GM12878 (cell line): ENCODE results near the gene TDRD9. TPM values are rescaled to one million over a fixed set of nuclear protein-coding genes. Genes with fewer than 3 reads are reported as not detected.

Experiments
- ATAC-seq: fragments of 200-7000 bp; cut with Tn5 transposase; 3 replicates; pipeline ENCODE4 v1.9.1; 2020; ENCODE audit warnings: mild to moderate bottlenecking, moderate library complexity
- BruUV-seq: library from RNA; stranded (reverse); fragments of 400-500 nt; replicated peaks from 2 replicates; lab custom pipeline; 2021; lab: Mats Ljungman, UMichigan
- CTCF ChIA-PET: fragments of 300-600 bp; sonication (Branson Sonifier 250); formaldehyde crosslinking; extraction: SDS; loops from one replicate; lab custom pipeline; 2021; ENCODE audit warnings: inconsistent platforms; lab: Yijun Ruan, JAX
- POLR2A ChIA-PET: fragments of 350-600 bp; formaldehyde crosslinking; extraction: SDS; loops from one replicate; lab custom pipeline; 2021; ENCODE audit warnings: inconsistent platforms; lab: Charles Lee
- RAD21 ChIA-PET: fragments of 300-600 bp; sonication (Branson Sonifier 250); formaldehyde crosslinking; loops from one replicate; lab custom pipeline; 2023; ENCODE audit warnings: antibody characterized with exemption; ENCODE audit not compliant: unreplicated experiment; lab: Charles Lee
- SMC1A ChIA-PET: fragments of 300-600 bp; sonication (Branson Sonifier 250); formaldehyde crosslinking; loops from one replicate; lab custom pipeline; 2023; ENCODE audit not compliant: unreplicated experiment, uncharacterized antibody; lab: Charles Lee
- DNase-seq: peaks from one replicate; pipeline ENCODE4 v3.0.0-alpha.2; 2011; ENCODE audit warnings: low read depth, low spot score
- FAIRE-seq: peaks from 3 replicates; lab custom pipeline; 2011; peaks lifted over from hg19 to GRCh38; lab: Jason Lieb, UNC
- H2AFZ ChIP-seq: 2 replicates; pipeline ENCODE4 v1.6.0; 2011; ENCODE audit warnings: low read depth, low read length, control low read depth; ENCODE audit not compliant: control insufficient read depth
- H3K27ac ChIP-seq: 2 replicates; pipeline ENCODE4 v1.5.1; 2011; ENCODE audit warnings: control low read depth; ENCODE audit not compliant: control insufficient read depth, insufficient read depth
- H3K27me3 ChIP-seq, 2 experiments: replicated peaks in 1 of 2; 2 replicates each; pipeline versions ENCODE4 v1.6.0 to v1.6.1; 2011; ENCODE audit warnings: low read length in 1 of 2; ENCODE audit not compliant: control insufficient read depth in 2 of 2, insufficient read depth in 2 of 2
- H3K36me3 ChIP-seq, 2 experiments: 2 replicates each; pipeline ENCODE4 v1.5.1; 2011; ENCODE audit warnings: low read length in 1 of 2; ENCODE audit not compliant: control insufficient read depth in 2 of 2, insufficient read depth in 2 of 2
- H3K4me1 ChIP-seq: 2 replicates; pipeline ENCODE4 v1.6.1; 2011; ENCODE audit warnings: mild to moderate bottlenecking, low read length, moderate library complexity, mixed read lengths; ENCODE audit not compliant: control insufficient read depth, insufficient read depth
- H3K4me2 ChIP-seq: 2 replicates; pipeline ENCODE4 v1.6.0; 2011; ENCODE audit warnings: control low read depth; ENCODE audit not compliant: control insufficient read depth, insufficient read depth
- H3K4me3 ChIP-seq: fragments of 200-600 bp; sonication (generic); 2 replicates; pipeline ENCODE4 v1.5.1; 2016
- H3K79me2 ChIP-seq: 2 replicates; pipeline ENCODE4 v1.6.0; 2011; ENCODE audit warnings: low read length; ENCODE audit not compliant: control insufficient read depth, insufficient read depth
- H3K9ac ChIP-seq: 2 replicates; pipeline ENCODE4 v1.8.0; 2011; ENCODE audit warnings: low read length, control low read depth, mixed read lengths; ENCODE audit not compliant: control insufficient read depth, insufficient read depth
- H3K9me3 ChIP-seq: replicated peaks from 3 replicates; pipeline ENCODE4 v1.5.1; 2011; ENCODE audit warnings: mild to moderate bottlenecking, low read length; ENCODE audit not compliant: control insufficient read depth, insufficient read depth
- H4K20me1 ChIP-seq: 2 replicates; pipeline ENCODE4 v1.6.0; 2011; ENCODE audit not compliant: control insufficient read depth, insufficient read depth
- ATF7 ChIP-seq: fragments of 450-650 bp; IDR thresholded peaks from 2 replicates; pipeline ENCODE4 v1.6.1; 2016; ENCODE audit warnings: low read depth, mild to moderate bottlenecking
- BACH1 ChIP-seq: fragments of 450-650 bp; IDR thresholded peaks from 2 replicates; pipeline ENCODE4 v1.6.1; 2017; ENCODE audit warnings: mild to moderate bottlenecking, borderline replicate concordance
- CREB1 ChIP-seq: IDR thresholded peaks from 2 replicates; pipeline ENCODE4 v1.6.1; 2012; ENCODE audit warnings: low read depth, mild to moderate bottlenecking, inconsistent platforms
- MEF2B ChIP-seq: fragments of 450-650 bp; IDR thresholded peaks from 2 replicates; pipeline ENCODE4 v1.6.1; 2018; ENCODE audit warnings: mild to moderate bottlenecking, moderate library complexity; ENCODE audit not compliant: partially characterized antibody, poor library complexity, severe bottlenecking
- NR2C2 ChIP-seq: IDR thresholded peaks from 2 replicates; pipeline ENCODE4 v1.6.1; 2011; ENCODE audit warnings: borderline replicate concordance, low read depth; ENCODE audit not compliant: control insufficient read depth, insufficient read length
- SIN3A ChIP-seq: IDR thresholded peaks from 2 replicates; pipeline ENCODE4 v1.6.1; 2012; ENCODE audit warnings: low read depth, low read length, improper control_type of control experiment
- ZNF207 ChIP-seq: fragments of 450-650 bp; IDR thresholded peaks from 2 replicates; pipeline ENCODE4 v1.6.1; 2014; ENCODE audit warnings: antibody characterized with exemption, mild to moderate bottlenecking, borderline replicate concordance
- WGBS: methylation state at CpG from one replicate; pipeline ENCODE4 v1.1.6; 2016; ENCODE audit warnings: low lambda C conversion rate; ENCODE audit not compliant: insufficient replicate concordance, insufficient coverage; ENCODE audit errors: missing lambda C conversion rate; 5-methylcytosine and 5-hydroxymethylcytosine counted together
- in situ Hi-C: fragments of 300-500 bp; cut with MboI; formaldehyde crosslinking; loops from 9 replicates; pipeline ENCODE4 v1.14.3; 2018; ENCODE audit warnings: mixed read lengths
- intact Hi-C: fragments of 100-400 bp; cut with micrococcal nuclease; formaldehyde crosslinking; loops from one replicate; pipeline ENCODE4 v1.14.2; 2022; ENCODE audit not compliant: unreplicated experiment
- polyA plus RNA-seq, 11 experiments: library from polyadenylated mRNA; depleted of rRNA in 4 of 11; unstranded in 6 of 11; stranded (reverse) in 5 of 11; fragments of >200 nt; fragmentation: Nextera tagmentation in 4 of 11; fragmentation: Illumina TruSeq in 1 of 11; extraction: Ambion mirVana in 4 of 11; extraction: Trizol in 1 of 11; gene quantifications; 1 replicate in 1 of 11; 2 replicates in 10 of 11; pipeline versions ENCODE4 v1.2.1 to v1.2.3, GENCODE V29; 2011 to 2016; ENCODE audit warnings: inconsistent platforms in 2 of 11, missing spikeins in 2 of 11, low read depth in 1 of 11
- total RNA-seq, 4 experiments: library from RNA; depleted of rRNA in 3 of 4; stranded (reverse); fragments of >200 nt in 3 of 4; fragmentation: Illumina TruSeq in 1 of 4; extraction: Trizol in 1 of 4; gene quantifications; 2 replicates each; pipeline versions ENCODE4 v1.2.1 to v1.2.3, GENCODE V29; 2013 to 2021
- TF ChIP-seq, protein P1 (sequence below): fragments of 450-650 bp; IDR thresholded peaks from 2 replicates; pipeline ENCODE4 v1.6.1; 2016; ENCODE audit warnings: mild to moderate bottlenecking, moderate library complexity, borderline replicate concordance
- TF ChIP-seq, protein P2 (sequence below): fragments of 450-650 bp; IDR thresholded peaks from 2 replicates; pipeline ENCODE4 v1.6.1; 2017; ENCODE audit warnings: antibody characterized with exemption, mild to moderate bottlenecking, moderate library complexity

The TDRD9 gene
- total and polyA plus RNA-seq, 10 of the 15 experiments (the other 5 are each of a cell fraction or from before 2014, with no cell fraction given), result 0.12 TPM; not detected in 9

DNA sequence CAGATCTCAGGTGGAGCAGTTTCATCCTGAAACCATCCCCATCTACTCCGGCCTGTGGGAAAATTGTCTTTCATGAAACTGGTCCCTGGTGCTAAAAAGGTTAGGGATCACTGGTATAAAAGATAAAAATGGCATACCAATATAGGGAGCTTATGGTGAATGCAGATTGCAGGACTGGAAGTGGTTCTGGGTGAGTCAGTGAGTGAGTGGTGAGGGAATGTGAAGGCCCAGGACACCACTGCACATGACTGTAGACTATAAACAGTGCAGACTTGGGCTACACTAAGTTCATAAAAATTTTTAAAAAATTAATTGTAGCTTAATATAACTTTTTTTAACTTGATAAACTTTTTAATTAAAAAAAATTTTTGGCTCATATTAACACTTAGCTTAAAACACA, 81.0 kb downstream of the TDRD9 start:
- ChIA-PET SMC1A (interaction anchor here (0.8 kb wide), 1 partner anchor 26 kb away, joined by 3 read pairs; no protein-coding TSS in a partner anchor), CTCF (interaction anchor here (0.7 to 1.2 kb wide), 2 partner anchors 8 to 9 kb away, joined by 3 to 6 read pairs; no protein-coding TSS in a partner anchor)
- no peaks in the 10 kb centered on the region for H3K79me2 ChIP-seq
- no peak for FAIRE-seq
- H3K36me3 ChIP-seq, result no peaks in the 10 kb centered on the region
- H3K4me2 ChIP-seq, result no peak overlapping the region
- BruUV-seq, result no TSS peak
- intact Hi-C loops, result no loop called here
- H3K9ac ChIP-seq, result no peak overlapping the region
- in situ Hi-C loops, result no loop called here
- no peaks in the 10 kb centered on the region for H3K4me1 ChIP-seq
- no peak for TF ChIP-seq NR2C2
- no peak for TF ChIP-seq ZNF207
- no peak for TF ChIP-seq MEF2B
- TF ChIP-seq SIN3A, result no peak
- no peak for TF ChIP-seq CREB1
- TF ChIP-seq, protein P1, sequence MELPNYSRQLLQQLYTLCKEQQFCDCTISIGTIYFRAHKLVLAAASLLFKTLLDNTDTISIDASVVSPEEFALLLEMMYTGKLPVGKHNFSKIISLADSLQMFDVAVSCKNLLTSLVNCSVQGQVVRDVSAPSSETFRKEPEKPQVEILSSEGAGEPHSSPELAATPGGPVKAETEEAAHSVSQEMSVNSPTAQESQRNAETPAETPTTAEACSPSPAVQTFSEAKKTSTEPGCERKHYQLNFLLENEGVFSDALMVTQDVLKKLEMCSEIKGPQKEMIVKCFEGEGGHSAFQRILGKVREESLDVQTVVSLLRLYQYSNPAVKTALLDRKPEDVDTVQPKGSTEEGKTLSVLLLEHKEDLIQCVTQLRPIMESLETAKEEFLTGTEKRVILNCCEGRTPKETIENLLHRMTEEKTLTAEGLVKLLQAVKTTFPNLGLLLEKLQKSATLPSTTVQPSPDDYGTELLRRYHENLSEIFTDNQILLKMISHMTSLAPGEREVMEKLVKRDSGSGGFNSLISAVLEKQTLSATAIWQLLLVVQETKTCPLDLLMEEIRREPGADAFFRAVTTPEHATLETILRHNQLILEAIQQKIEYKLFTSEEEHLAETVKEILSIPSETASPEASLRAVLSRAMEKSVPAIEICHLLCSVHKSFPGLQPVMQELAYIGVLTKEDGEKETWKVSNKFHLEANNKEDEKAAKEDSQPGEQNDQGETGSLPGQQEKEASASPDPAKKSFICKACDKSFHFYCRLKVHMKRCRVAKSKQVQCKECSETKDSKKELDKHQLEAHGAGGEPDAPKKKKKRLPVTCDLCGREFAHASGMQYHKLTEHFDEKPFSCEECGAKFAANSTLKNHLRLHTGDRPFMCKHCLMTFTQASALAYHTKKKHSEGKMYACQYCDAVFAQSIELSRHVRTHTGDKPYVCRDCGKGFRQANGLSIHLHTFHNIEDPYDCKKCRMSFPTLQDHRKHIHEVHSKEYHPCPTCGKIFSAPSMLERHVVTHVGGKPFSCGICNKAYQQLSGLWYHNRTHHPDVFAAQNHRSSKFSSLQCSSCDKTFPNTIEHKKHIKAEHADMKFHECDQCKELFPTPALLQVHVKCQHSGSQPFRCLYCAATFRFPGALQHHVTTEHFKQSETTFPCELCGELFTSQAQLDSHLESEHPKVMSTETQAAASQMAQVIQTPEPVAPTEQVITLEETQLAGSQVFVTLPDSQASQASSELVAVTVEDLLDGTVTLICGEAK, result no peak
- no peak for TF ChIP-seq BACH1
- TF ChIP-seq, protein P2, sequence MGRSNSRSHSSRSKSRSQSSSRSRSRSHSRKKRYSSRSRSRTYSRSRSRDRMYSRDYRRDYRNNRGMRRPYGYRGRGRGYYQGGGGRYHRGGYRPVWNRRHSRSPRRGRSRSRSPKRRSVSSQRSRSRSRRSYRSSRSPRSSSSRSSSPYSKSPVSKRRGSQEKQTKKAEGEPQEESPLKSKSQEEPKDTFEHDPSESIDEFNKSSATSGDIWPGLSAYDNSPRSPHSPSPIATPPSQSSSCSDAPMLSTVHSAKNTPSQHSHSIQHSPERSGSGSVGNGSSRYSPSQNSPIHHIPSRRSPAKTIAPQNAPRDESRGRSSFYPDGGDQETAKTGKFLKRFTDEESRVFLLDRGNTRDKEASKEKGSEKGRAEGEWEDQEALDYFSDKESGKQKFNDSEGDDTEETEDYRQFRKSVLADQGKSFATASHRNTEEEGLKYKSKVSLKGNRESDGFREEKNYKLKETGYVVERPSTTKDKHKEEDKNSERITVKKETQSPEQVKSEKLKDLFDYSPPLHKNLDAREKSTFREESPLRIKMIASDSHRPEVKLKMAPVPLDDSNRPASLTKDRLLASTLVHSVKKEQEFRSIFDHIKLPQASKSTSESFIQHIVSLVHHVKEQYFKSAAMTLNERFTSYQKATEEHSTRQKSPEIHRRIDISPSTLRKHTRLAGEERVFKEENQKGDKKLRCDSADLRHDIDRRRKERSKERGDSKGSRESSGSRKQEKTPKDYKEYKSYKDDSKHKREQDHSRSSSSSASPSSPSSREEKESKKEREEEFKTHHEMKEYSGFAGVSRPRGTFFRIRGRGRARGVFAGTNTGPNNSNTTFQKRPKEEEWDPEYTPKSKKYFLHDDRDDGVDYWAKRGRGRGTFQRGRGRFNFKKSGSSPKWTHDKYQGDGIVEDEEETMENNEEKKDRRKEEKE, result no peak
- TF ChIP-seq ATF7, result no peak
- TF ChIP-seq, all 136 proteins: peak for 0
- RAD21 ChIA-PET, result no interaction called here
- Histone ChIP-seq H3K27ac (no peak overlapping the region), H3K9me3 (no peaks in the 10 kb centered on the region), H3K4me3 (no peak overlapping the region), H2AFZ (no peak overlapping the region), H4K20me1 (no peaks in the 10 kb centered on the region), H3K27me3 (peaks cover 0 to 2% of the 10 kb centered on the region in 2 experiments; a peak in 1 of 4 replicates)
- DNase-seq (no peak), ATAC-seq (no peak)
- POLR2A ChIA-PET, result no interaction called here
- 19% methylated on average over 1 of the region's 1 CpG for WGBS
